PC-3 (cell line): Measurements from ENCODE around the gene CACNA1E. TPM values are rescaled to one million over a fixed set of nuclear protein-coding genes. Genes with fewer than 3 reads are reported as not detected.

Experiments used
- ATAC-seq: fragments of 200-7000 bp; cut with Tn5 transposase; 2 replicates; pipeline ENCODE4 v1.9.1; 2020; ENCODE audit warnings: mild to moderate bottlenecking, moderate library complexity
- BruUV-seq: library from RNA; stranded (reverse); fragments of 400-500 nt; replicated peaks from 2 replicates; lab custom pipeline; 2021; lab: Mats Ljungman, UMichigan
- CTCF ChIA-PET: fragments of 300-600 bp; sonication (Branson Sonifier 250); formaldehyde crosslinking; loops from one replicate; lab custom pipeline; 2022; ENCODE audit warnings: antibody characterized with exemption; lab: Charles Lee
- POLR2A ChIA-PET: fragments of 300-600 bp; sonication (Branson Sonifier 250); formaldehyde crosslinking; loops from one replicate; lab custom pipeline; 2022; ENCODE audit warnings: antibody characterized with exemption; ENCODE audit not compliant: unreplicated experiment; lab: Charles Lee
- DNase-seq: peaks from one replicate; pipeline ENCODE4 v3.0.0-alpha.2; 2015
- H2AFZ ChIP-seq: fragments of 300-600 bp; sonication (generic); 2 replicates; pipeline ENCODE4 v1.6.0; 2016; ENCODE audit warnings: antibody characterized with exemption, low read length
- H3F3A ChIP-seq: fragments of 300-600 bp; sonication (generic); one replicate; pipeline ENCODE4 v1.6.0; 2017; ENCODE audit warnings: antibody characterized with exemption, low read length, control low read depth, mild to moderate bottlenecking; ENCODE audit not compliant: unreplicated experiment
- H3K27ac ChIP-seq: fragments of 300-600 bp; sonication (generic); 2 replicates; pipeline ENCODE4 v1.5.1; 2016; ENCODE audit warnings: mild to moderate bottlenecking, low read length
- H3K27me3 ChIP-seq: fragments of 300-600 bp; sonication (generic); 2 replicates; pipeline ENCODE4 v1.6.1; 2016; ENCODE audit warnings: low read length, mixed read lengths
- H3K36me3 ChIP-seq: fragments of 300-600 bp; sonication (generic); 2 replicates; pipeline ENCODE4 v1.6.1; 2016; ENCODE audit warnings: low read depth, mixed run types, low read length, mixed read lengths
- H3K4me1 ChIP-seq: fragments of 300-600 bp; sonication (generic); 2 replicates; pipeline ENCODE4 v1.5.1; 2016; ENCODE audit warnings: low read length; ENCODE audit not compliant: insufficient read depth
- H3K4me2 ChIP-seq: fragments of 300-600 bp; sonication (generic); 2 replicates; pipeline ENCODE4 v1.6.0; 2016; ENCODE audit warnings: low read length
- H3K4me3 ChIP-seq: fragments of 300-600 bp; sonication (generic); 2 replicates; pipeline ENCODE4 v1.5.1; 2016; ENCODE audit warnings: mild to moderate bottlenecking, low read length, mixed read lengths
- H3K79me2 ChIP-seq: fragments of 300-600 bp; sonication (generic); 2 replicates; pipeline ENCODE4 v1.6.1; 2017; ENCODE audit warnings: low read length, mixed read lengths
- H3K9ac ChIP-seq: fragments of 300-600 bp; sonication (generic); 2 replicates; pipeline ENCODE4 v1.6.0; 2016; ENCODE audit warnings: mild to moderate bottlenecking, low read length
- H3K9me2 ChIP-seq: fragments of 300-600 bp; sonication (generic); replicated peaks from 2 replicates; pipeline ENCODE4 v1.6.1; 2016; ENCODE audit warnings: mixed run types, low read length, mixed read lengths
- H3K9me3 ChIP-seq: fragments of 300-600 bp; sonication (generic); 2 replicates; pipeline ENCODE4 v1.6.1; 2016; ENCODE audit warnings: low read length, mixed read lengths
- H4K20me1 ChIP-seq: fragments of 300-600 bp; sonication (generic); 2 replicates; pipeline ENCODE4 v1.6.1; 2016; ENCODE audit warnings: low read length, mixed read lengths
- EZH2 ChIP-seq: fragments of 300-600 bp; sonication (generic); IDR thresholded peaks from one replicate; pipeline ENCODE4 v1.6.1; 2017; ENCODE audit warnings: antibody characterized with exemption, mild to moderate bottlenecking, low read length; ENCODE audit not compliant: unreplicated experiment
- EZH2phosphoT487 ChIP-seq: fragments of 300-600 bp; sonication (generic); IDR thresholded peaks from 2 replicates; pipeline ENCODE4 v1.6.1; 2018; ENCODE audit warnings: mild to moderate bottlenecking, antibody characterized with exemption, low read length, borderline replicate concordance
- intact Hi-C: fragments of 100-400 bp; cut with micrococcal nuclease; formaldehyde crosslinking; loops from 2 replicates; pipeline ENCODE4 v1.9.0; 2023
- total RNA-seq: library from RNA; depleted of rRNA; stranded (reverse); fragments of >200 nt; gene quantifications from 2 replicates; pipeline ENCODE4 v1.2.3, GENCODE V29; 2014
- TF ChIP-seq, protein P1 (sequence below): fragments of 300-600 bp; sonication (generic); conservative IDR thresholded peaks from 2 replicates; pipeline ENCODE4 v1.5.1; 2017; ENCODE audit warnings: antibody characterized with exemption, low read depth, mild to moderate bottlenecking, low read length

Gene CACNA1E
- total RNA-seq, 1 experiment from 2014 or later = not detected

DNA sequence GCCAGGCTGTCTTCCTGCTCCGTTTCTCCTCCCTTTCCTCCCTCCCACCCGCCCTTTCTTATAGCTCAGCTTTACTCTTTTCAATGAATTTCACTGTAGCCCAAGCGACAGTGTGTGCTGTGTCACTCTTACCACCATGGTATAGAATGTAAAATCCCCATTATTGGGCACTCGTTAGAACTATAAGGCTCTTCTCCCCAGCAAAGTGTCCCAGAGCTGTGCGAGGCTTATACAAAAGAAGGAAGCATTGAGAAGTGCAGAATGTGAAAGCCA is 192.5 kb downstream of the CACNA1E start:
- TF ChIP-seq, protein P1, sequence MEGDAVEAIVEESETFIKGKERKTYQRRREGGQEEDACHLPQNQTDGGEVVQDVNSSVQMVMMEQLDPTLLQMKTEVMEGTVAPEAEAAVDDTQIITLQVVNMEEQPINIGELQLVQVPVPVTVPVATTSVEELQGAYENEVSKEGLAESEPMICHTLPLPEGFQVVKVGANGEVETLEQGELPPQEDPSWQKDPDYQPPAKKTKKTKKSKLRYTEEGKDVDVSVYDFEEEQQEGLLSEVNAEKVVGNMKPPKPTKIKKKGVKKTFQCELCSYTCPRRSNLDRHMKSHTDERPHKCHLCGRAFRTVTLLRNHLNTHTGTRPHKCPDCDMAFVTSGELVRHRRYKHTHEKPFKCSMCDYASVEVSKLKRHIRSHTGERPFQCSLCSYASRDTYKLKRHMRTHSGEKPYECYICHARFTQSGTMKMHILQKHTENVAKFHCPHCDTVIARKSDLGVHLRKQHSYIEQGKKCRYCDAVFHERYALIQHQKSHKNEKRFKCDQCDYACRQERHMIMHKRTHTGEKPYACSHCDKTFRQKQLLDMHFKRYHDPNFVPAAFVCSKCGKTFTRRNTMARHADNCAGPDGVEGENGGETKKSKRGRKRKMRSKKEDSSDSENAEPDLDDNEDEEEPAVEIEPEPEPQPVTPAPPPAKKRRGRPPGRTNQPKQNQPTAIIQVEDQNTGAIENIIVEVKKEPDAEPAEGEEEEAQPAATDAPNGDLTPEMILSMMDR = no peak
- no peak for TF ChIP-seq EZH2phosphoT487
- TF ChIP-seq EZH2 = no peak
- intact Hi-C loops = loop anchor here (1.0 kb wide), 1 partner anchor 197 kb away; no protein-coding TSS in a partner anchor
- CTCF ChIA-PET = no interaction called here

DNA sequence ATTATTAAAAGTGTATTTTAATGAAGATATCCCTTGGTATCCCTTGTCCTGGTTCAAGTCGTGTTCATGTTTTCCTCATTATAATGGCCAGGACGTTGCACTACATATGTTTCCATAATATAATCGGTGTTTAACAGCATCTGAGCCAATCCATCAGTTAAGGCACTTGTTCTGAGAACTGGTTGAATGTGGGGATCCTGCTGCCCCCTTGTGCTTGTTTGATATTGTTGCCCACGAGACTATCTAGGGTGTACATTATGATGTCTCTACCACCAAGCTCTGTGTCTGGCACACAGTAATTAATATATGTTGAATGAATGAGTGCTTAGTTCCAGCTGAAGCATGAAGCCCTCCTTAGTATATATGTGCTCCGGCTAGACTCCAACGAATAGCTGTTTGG is 193.0 kb downstream of the CACNA1E start:
- Histone ChIP-seq H2AFZ (no peak overlapping the region), H3K9ac (no peak overlapping the region), H3K36me3 (no peaks in the 10 kb centered on the region), H3K79me2 (no peaks in the 10 kb centered on the region), H3K27me3 (no peaks in the 10 kb centered on the region), H3K4me1 (no peaks in the 10 kb centered on the region), H3F3A (no peaks in the 10 kb centered on the region), H3K4me3 (no peak overlapping the region), H3K4me2 (no peak overlapping the region), H3K9me2 (no peaks in the 10 kb centered on the region), H4K20me1 (no peaks in the 10 kb centered on the region), H3K9me3 (no peaks in the 10 kb centered on the region), H3K27ac (no peak overlapping the region)
- no TSS peak for BruUV-seq
- ATAC-seq (no peak), DNase-seq (peak; percentile 32)
- intact Hi-C loops = loop anchor here (1.0 kb wide), 1 partner anchor 197 kb away; no protein-coding TSS in a partner anchor
- ChIA-PET CTCF (no interaction called here), POLR2A (no interaction called here)
- TF ChIP-seq EZH2phosphoT487 = no peak
- TF ChIP-seq, protein P1 = peak; percentile 47

More for the DNA sequence above, 192.5 kb downstream of the CACNA1E start:
- H3K9me3 ChIP-seq = no peaks in the 10 kb centered on the region
- DNase-seq (no peak), ATAC-seq (no peak)
- H4K20me1 ChIP-seq = no peaks in the 10 kb centered on the region
- H3K27me3 ChIP-seq = no peaks in the 10 kb centered on the region
- no peaks in the 10 kb centered on the region for H3K9me2 ChIP-seq
- H3K4me1 ChIP-seq = no peaks in the 10 kb centered on the region
- H3K27ac ChIP-seq = no peak overlapping the region
- H3F3A ChIP-seq = no peaks in the 10 kb centered on the region
- POLR2A ChIA-PET = no interaction called here
- no peak overlapping the region for H3K4me2 ChIP-seq
- no peak overlapping the region for H3K4me3 ChIP-seq
- no peak overlapping the region for H3K9ac ChIP-seq
- BruUV-seq = no TSS peak
- no peak overlapping the region for H2AFZ ChIP-seq
- H3K36me3 ChIP-seq = no peaks in the 10 kb centered on the region
- H3K79me2 ChIP-seq = no peaks in the 10 kb centered on the region

DNA sequence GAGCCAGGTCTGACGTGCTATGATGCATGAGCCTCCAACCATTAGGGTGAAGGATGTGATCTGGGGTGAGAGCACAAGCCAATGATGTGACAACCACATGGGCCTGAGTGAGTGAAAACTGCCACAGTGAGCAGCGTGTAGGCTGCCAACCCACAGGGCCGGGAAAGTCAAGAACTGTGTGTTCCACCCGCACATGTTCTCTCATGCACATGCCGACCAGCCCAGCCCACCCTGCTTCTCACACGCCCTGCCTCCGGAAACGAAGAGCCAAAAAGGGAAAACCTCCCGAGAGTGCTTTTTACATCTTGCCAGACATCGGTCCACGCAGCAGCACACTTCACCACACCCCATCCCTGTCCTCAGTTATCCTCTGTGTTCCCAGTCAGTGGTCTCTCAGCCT is 197.0 kb downstream of the CACNA1E start:
- Histone ChIP-seq H4K20me1 (no peaks in the 10 kb centered on the region), H3K4me2 (no peak overlapping the region), H3K9me3 (no peaks in the 10 kb centered on the region), H3K36me3 (no peaks in the 10 kb centered on the region), H3K9ac (no peak overlapping the region), H3F3A (no peaks in the 10 kb centered on the region), H2AFZ (no peak overlapping the region), H3K9me2 (no peaks in the 10 kb centered on the region), H3K27me3 (no peaks in the 10 kb centered on the region), H3K4me1 (no peaks in the 10 kb centered on the region), H3K4me3 (no peak overlapping the region), H3K27ac (no peak overlapping the region), H3K79me2 (no peaks in the 10 kb centered on the region)
- intact Hi-C loops = no loop called here
- POLR2A ChIA-PET = no interaction called here
- CTCF ChIA-PET = no interaction called here
- ATAC-seq (no peak), DNase-seq (no peak)
- BruUV-seq = no TSS peak
- TF ChIP-seq, protein P1 = no peak
- no peak for TF ChIP-seq EZH2
- no peak for TF ChIP-seq EZH2phosphoT487
